MCF 10A (cell line): ENCODE data around the gene UCP2. TPM values are rescaled to one million over a fixed set of nuclear protein-coding genes. Genes with fewer than 3 reads are reported as not detected.

ENCODE experiments used
- BruUV-seq: library from RNA; stranded (reverse); fragments of 400-500 nt; replicated peaks from 2 replicates; lab custom pipeline; 2021; lab: Mats Ljungman, UMichigan
- CTCF ChIA-PET: fragments of 300-600 bp; sonication (Branson Sonifier 250); formaldehyde crosslinking; extraction: SDS; loops from one replicate; lab custom pipeline; 2021; ENCODE audit warnings: antibody characterized with exemption, inconsistent platforms; lab: Yijun Ruan, JAX
- POLR2A ChIA-PET: fragments of 300-600, 350-650 bp; sonication (Branson Sonifier 250); formaldehyde crosslinking; extraction: SDS; loops from one replicate; lab custom pipeline; 2020; ENCODE audit warnings: antibody characterized with exemption, inconsistent platforms; lab: Yijun Ruan, JAX
- DNase-seq: peaks from one replicate; pipeline ENCODE4 v3.0.0-alpha.2; 2018; ENCODE audit not compliant: unreplicated experiment
- H3K27ac Mint-ChIP-seq: one replicate; pipeline ENCODE4 v1.8.0; 2022; ENCODE audit warnings: mild to moderate bottlenecking, low read depth, mixed read lengths; ENCODE audit not compliant: unreplicated experiment
- H3K27me3 Mint-ChIP-seq: one replicate; pipeline ENCODE4 v1.8.0; 2022; ENCODE audit warnings: mixed read lengths; ENCODE audit not compliant: insufficient read depth, unreplicated experiment
- H3K36me3 Mint-ChIP-seq: one replicate; pipeline ENCODE4 v1.8.0; 2022; ENCODE audit warnings: mild to moderate bottlenecking, moderate library complexity, mixed read lengths; ENCODE audit not compliant: insufficient read depth, unreplicated experiment
- H3K4me1 Mint-ChIP-seq: one replicate; pipeline ENCODE4 v1.8.0; 2022; ENCODE audit warnings: mixed read lengths; ENCODE audit not compliant: insufficient read depth, unreplicated experiment
- H3K4me3 Mint-ChIP-seq: one replicate; pipeline ENCODE4 v1.8.0; 2022; ENCODE audit warnings: mild to moderate bottlenecking, moderate library complexity, mixed read lengths; ENCODE audit not compliant: unreplicated experiment
- H3K9me3 Mint-ChIP-seq: one replicate; pipeline ENCODE4 v1.8.0; 2022; ENCODE audit warnings: mixed read lengths; ENCODE audit not compliant: unreplicated experiment
- intact Hi-C: fragments of 100-400 bp; cut with micrococcal nuclease; formaldehyde crosslinking; loops from 2 replicates; pipeline ENCODE4 v1.14.1; 2022
- total RNA-seq: library from RNA; stranded (reverse); gene quantifications from 2 replicates; pipeline ENCODE4 v1.2.3, GENCODE V29; 2022
- TF ChIP-seq, protein P1 (sequence below): fragments of 200-600 bp; IDR thresholded peaks from one replicate; pipeline ENCODE4 v1.8.0; 2022; ENCODE audit warnings: antibody characterized with exemption, mild to moderate bottlenecking; ENCODE audit not compliant: unreplicated experiment

Gene UCP2
- total RNA-seq, 1 experiment from 2014 or later = not detected

GRCh38 chr11:73945396-73945795 is 37.2 kb downstream of the UCP2 start:
- no TSS peak for BruUV-seq
- H3K9me3 Mint-ChIP-seq = peaks cover 10% of the 10 kb centered on the region
- DNase-seq = no peak
- POLR2A ChIA-PET = no interaction called here
- no peak overlapping the region for H3K4me3 Mint-ChIP-seq
- no peaks in the 10 kb centered on the region for H3K27me3 Mint-ChIP-seq
- TF ChIP-seq, protein P1, sequence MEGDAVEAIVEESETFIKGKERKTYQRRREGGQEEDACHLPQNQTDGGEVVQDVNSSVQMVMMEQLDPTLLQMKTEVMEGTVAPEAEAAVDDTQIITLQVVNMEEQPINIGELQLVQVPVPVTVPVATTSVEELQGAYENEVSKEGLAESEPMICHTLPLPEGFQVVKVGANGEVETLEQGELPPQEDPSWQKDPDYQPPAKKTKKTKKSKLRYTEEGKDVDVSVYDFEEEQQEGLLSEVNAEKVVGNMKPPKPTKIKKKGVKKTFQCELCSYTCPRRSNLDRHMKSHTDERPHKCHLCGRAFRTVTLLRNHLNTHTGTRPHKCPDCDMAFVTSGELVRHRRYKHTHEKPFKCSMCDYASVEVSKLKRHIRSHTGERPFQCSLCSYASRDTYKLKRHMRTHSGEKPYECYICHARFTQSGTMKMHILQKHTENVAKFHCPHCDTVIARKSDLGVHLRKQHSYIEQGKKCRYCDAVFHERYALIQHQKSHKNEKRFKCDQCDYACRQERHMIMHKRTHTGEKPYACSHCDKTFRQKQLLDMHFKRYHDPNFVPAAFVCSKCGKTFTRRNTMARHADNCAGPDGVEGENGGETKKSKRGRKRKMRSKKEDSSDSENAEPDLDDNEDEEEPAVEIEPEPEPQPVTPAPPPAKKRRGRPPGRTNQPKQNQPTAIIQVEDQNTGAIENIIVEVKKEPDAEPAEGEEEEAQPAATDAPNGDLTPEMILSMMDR = no peak
- peaks cover 6% of the 10 kb centered on the region for H3K4me1 Mint-ChIP-seq
- CTCF ChIA-PET = interaction anchor here (0.6 to 2.2 kb wide), 3 partner anchors 18 to 39 kb away, joined by 3 to 5 read pairs (median 4); no protein-coding TSS in a partner anchor
- H3K36me3 Mint-ChIP-seq = no peaks in the 10 kb centered on the region
- intact Hi-C loops = no loop called here
- H3K27ac Mint-ChIP-seq = no peak overlapping the region

- Mint-ChIP-seq H3K4me1 (peaks cover 6% of the 10 kb centered on the region), H3K36me3 (no peaks in the 10 kb centered on the region), H3K27ac (no peak overlapping the region), H3K9me3 (peaks cover 10% of the 10 kb centered on the region), H3K27me3 (no peaks in the 10 kb centered on the region), H3K4me3 (no peak overlapping the region)
- TF ChIP-seq, protein P1 = no peak
- POLR2A ChIA-PET = no interaction called here
- intact Hi-C loops = no loop called here
- no peak for DNase-seq
- CTCF ChIA-PET = no interaction called here
- no TSS peak for BruUV-seq
Measured at GRCh38 chr11:73944901-73945300, 37.7 kb downstream of the UCP2 start.

DNA sequence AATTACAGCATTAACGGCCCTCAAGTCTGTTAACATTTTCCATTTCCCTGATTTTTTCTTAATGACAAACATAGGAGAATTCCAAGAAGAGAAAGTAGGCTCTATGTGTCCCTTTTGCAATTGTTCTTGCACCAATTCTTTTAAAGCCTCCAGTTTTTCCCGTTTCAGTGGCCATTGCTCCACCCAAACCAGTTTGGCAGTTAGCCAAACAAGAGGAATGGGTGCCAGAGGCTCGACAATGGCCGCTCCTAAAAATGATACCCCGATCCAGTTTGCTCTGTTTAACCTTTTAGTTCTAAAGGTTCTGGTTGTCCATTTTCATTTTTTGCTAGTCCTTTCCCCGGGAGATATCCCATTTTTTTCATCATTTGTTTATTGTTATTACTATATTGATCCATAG is 38.6 kb downstream of the UCP2 start:
- intact Hi-C loops = no loop called here
- ChIA-PET POLR2A (no interaction called here), CTCF (no interaction called here)
- Mint-ChIP-seq H3K9me3 (peaks cover 11% of the 10 kb centered on the region), H3K27me3 (no peaks in the 10 kb centered on the region), H3K27ac (no peak overlapping the region), H3K36me3 (no peaks in the 10 kb centered on the region), H3K4me3 (no peak overlapping the region), H3K4me1 (peaks cover 6% of the 10 kb centered on the region)
- TF ChIP-seq, protein P1 = no peak
- no TSS peak for BruUV-seq
- DNase-seq = no peak

DNA sequence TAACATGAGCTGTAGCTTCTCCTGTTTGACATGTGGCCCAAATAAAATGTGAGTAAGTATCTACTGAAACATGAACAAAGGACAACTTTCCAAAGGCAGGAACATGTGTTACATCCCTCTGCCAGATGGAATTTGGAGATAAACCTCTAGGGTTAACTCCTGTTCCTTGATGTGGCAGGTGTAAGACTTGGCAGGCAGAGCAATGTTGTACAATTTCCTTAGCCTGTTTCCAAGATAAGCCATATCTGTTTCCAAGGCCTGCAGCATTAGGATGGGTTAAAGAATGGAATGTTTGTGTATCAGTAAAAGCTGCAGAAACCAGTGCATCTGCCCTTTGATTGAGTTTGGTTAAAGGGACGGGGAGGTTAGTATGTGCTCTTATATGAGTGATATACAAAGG is 40.6 kb downstream of the UCP2 start:
- peaks cover 4% of the 10 kb centered on the region for H3K4me1 Mint-ChIP-seq
- BruUV-seq = no TSS peak
- H3K36me3 Mint-ChIP-seq = no peaks in the 10 kb centered on the region
- DNase-seq = no peak
- no peak overlapping the region for H3K4me3 Mint-ChIP-seq
- TF ChIP-seq, protein P1 = no peak
- H3K9me3 Mint-ChIP-seq = peaks cover 19% of the 10 kb centered on the region
- intact Hi-C loops = no loop called here
- CTCF ChIA-PET = interaction anchor here (0.6 to 1.7 kb wide), 2 partner anchors 10 to 19 kb away, joined by 3 to 8 read pairs; no protein-coding TSS in a partner anchor
- POLR2A ChIA-PET = no interaction called here
- no peak overlapping the region for H3K27ac Mint-ChIP-seq
- no peaks in the 10 kb centered on the region for H3K27me3 Mint-ChIP-seq
